Motor neuron (in vitro differentiated cells): ENCODE results near the gene NCS1. TPM values are rescaled to one million over a fixed set of nuclear protein-coding genes. Genes with fewer than 3 reads are reported as not detected.

Source experiments
- ATAC-seq, 8 experiments: fragments of 200-7000 bp; cut with Tn5 transposase; replicated peaks in 6 of 8; 2 replicates each; pipeline ENCODE4 v1.8.0; 2021; ENCODE audit warnings: mild to moderate bottlenecking in 8 of 8, moderate library complexity in 8 of 8
- H3K27ac ChIP-seq, 2 donors: fragments of 250-450 bp; sonication (Bioruptor Pico); 2 replicates each; pipeline ENCODE4 v1.9.0; 2021; ENCODE audit warnings: antibody characterized with exemption in 2 of 2, mild to moderate bottlenecking in 2 of 2, moderate library complexity in 1 of 2
- H3K4me1 ChIP-seq, 2 donors: fragments of 250-450 bp; sonication (Bioruptor Pico); replicated peaks in 1 of 2; 2 replicates each; pipeline ENCODE4 v1.6.1; 2021; ENCODE audit warnings: antibody characterized with exemption in 2 of 2, mild to moderate bottlenecking in 2 of 2, moderate library complexity in 1 of 2
- H3K4me3 ChIP-seq, 5 donors: fragments of 250-450 bp; sonication (Bioruptor Pico); 2 replicates each; pipeline ENCODE4 v1.9.0; 2021; ENCODE audit warnings: antibody characterized with exemption in 5 of 5, mild to moderate bottlenecking in 5 of 5, moderate library complexity in 4 of 5
- WGBS, 10 experiments: fragments of 450-650 bp; shearing (Covaris generic); methylation state at CpG; one replicate each; pipeline ENCODE4 v1.0.0; 2022; 5-methylcytosine and 5-hydroxymethylcytosine counted together
- in situ Hi-C, 9 experiments: fragments of 400-800 bp; cut with MboI; loops; one replicate each; pipeline ENCODE4 v1.15.0; 2021; ENCODE audit warnings: low sequenced_read_pairs in 9 of 9, low pct_unique_long_range_greater_than_20kb in 2 of 9; ENCODE audit not compliant: unreplicated experiment in 9 of 9
- total RNA-seq, 8 experiments: library from RNA; unstranded; fragments of 300-600 nt; gene quantifications; 2 replicates each; pipeline versions ENCODE4 v1.2.3 to v1.2.4, GENCODE V29; 2022

Gene NCS1
- total RNA-seq, 8 experiments from 2014 or later: 11.2 to 104 (median 34.7) TPM

- 80 to 100% (median 100%) methylated on average over 1 to 4 of the region's 17 CpGs; no CpG with 5 or more reads in 4 of the 10 experiments for WGBS, 10 experiments
- ATAC-seq: no peak
- Histone ChIP-seq H3K4me3 (no peak overlapping the region), H3K27ac (no peak overlapping the region), H3K4me1 (peaks cover 31 to 38% of the 10 kb centered on the region in 2 donors)
- in situ Hi-C loops: no loop called here
These were observed 10.2 kb downstream of the NCS1 start for GRCh38 chr9:130182381-130182909.

GRCh38 chr9:130183133-130183762 is 11.0 kb downstream of the NCS1 start:
- peak in 6 of 8 experiments; percentile 1 to 47 (median 17) for ATAC-seq
- 0 to 42% (median 13%) methylated on average over 1 of the region's 7 CpGs; no CpG with 5 or more reads in 1 of the 10 experiments for WGBS, 10 experiments
- Histone ChIP-seq H3K27ac (peak overlapping the region; percentile 39 to 63), H3K4me3 (no peak overlapping the region), H3K4me1 (peaks cover 38 to 42% of the 10 kb centered on the region in 2 donors)
- in situ Hi-C loops: no loop called here

GRCh38 chr9:130185017-130185416 is 12.8 kb downstream of the NCS1 start:
- Histone ChIP-seq H3K27ac (peak overlapping the region; percentile 72 to 87), H3K4me1 (peaks cover 38 to 42% of the 10 kb centered on the region in 2 donors), H3K4me3 (peak overlapping the region in 1 of 5 donors; percentile 14)
- peak in 5 of 8 experiments; percentile 23 to 70 (median 48) for ATAC-seq
- in situ Hi-C loops: no loop called here
- 14 to 100% (median 80%) methylated on average over 1 to 8 of the region's 15 CpGs; no CpG with 5 or more reads in 3 of the 10 experiments for WGBS, 10 experiments

GRCh38 chr9:130185490-130186031 is 13.4 kb downstream of the NCS1 start:
- peak overlapping the region in 1 of 5 donors; percentile 14 for H3K4me3 ChIP-seq
- WGBS, 10 experiments: 24 to 80% (median 40%) methylated on average over 1 to 2 of the region's 17 CpGs; no CpG with 5 or more reads in 7 of the 10 experiments
- in situ Hi-C loops: no loop called here
- H3K4me1 ChIP-seq: peaks cover 38 to 42% of the 10 kb centered on the region in 2 donors
- peak in 5 of 8 experiments; percentile 2 to 46 (median 34) for ATAC-seq
- H3K27ac ChIP-seq: peak overlapping the region; percentile 72 to 87

GRCh38 chr9:130186051-130186450 is 13.8 kb downstream of the NCS1 start:
- no peak overlapping the region for H3K4me3 ChIP-seq
- whole genome bisulfite sequencing, 10 experiments: 54 to 60% (median 60%) methylated on average over 1 to 5 of the region's 6 CpGs; no CpG with 5 or more reads in 6 of the 10 experiments
- peak overlapping the region; percentile 72 to 87 for H3K27ac ChIP-seq
- in situ Hi-C loops: no loop called here
- H3K4me1 ChIP-seq: peaks cover 38 to 42% of the 10 kb centered on the region in 2 donors
- no peak for ATAC-seq

- Histone ChIP-seq H3K4me3 (peak overlapping the region in 1 of 5 donors; percentile 7), H3K27ac (peak overlapping the region; percentile 72 to 87), H3K4me1 (peaks cover 38 to 42% of the 10 kb centered on the region in 2 donors)
- ATAC-seq: peak; percentile 87 to 95 (median 90)
- WGBS, 10 experiments: 0 to 80% (median 40%) methylated on average over 1 to 9 of the region's 25 CpGs; no CpG with 5 or more reads in 4 of the 10 experiments
- in situ Hi-C loops: no loop called here
These were observed 14.8 kb downstream of the NCS1 start for GRCh38 chr9:130186839-130187522.

- peaks cover 42 to 46% of the 10 kb centered on the region in 2 donors for H3K4me1 ChIP-seq
- peak in 2 of 8 experiments; percentile 1 to 12 for ATAC-seq
- 0 to 90% methylated on average over 1 to 2 of the region's 9 CpGs; no CpG with 5 or more reads in 8 of the 10 experiments for WGBS, 10 experiments
- H3K4me3 ChIP-seq: no peak overlapping the region
- peak overlapping the region in 1 of 2 donors; percentile 87 for H3K27ac ChIP-seq
- in situ Hi-C loops: no loop called here
These were observed 15.3 kb downstream of the NCS1 start for GRCh38 chr9:130187523-130187846.

- Histone ChIP-seq H3K4me3 (no peak overlapping the region), H3K4me1 (peaks cover 50 to 52% of the 10 kb centered on the region in 2 donors), H3K27ac (no peak overlapping the region)
- in situ Hi-C loops: no loop called here
- ATAC-seq: peak in 2 of 8 experiments; percentile 15 to 46
- 88 to 100% (median 98%) methylated on average over 1 to 5 of the region's 7 CpGs; no CpG with 5 or more reads in 2 of the 10 experiments for WGBS, 10 experiments
These were observed 16.8 kb downstream of the NCS1 start for GRCh38 chr9:130188860-130189481.

GRCh38 chr9:130189840-130190239 is 17.6 kb downstream of the NCS1 start:
- Histone ChIP-seq H3K4me1 (peaks cover 58 to 59% of the 10 kb centered on the region in 2 donors), H3K27ac (no peak overlapping the region), H3K4me3 (no peak overlapping the region)
- in situ Hi-C loops: no loop called here
- WGBS, 10 experiments: 83% methylated on average over 1 of the region's 1 CpG; no CpG with 5 or more reads in 9 of the 10 experiments
- no peak for ATAC-seq

GRCh38 chr9:130191068-130191748 is 19.0 kb downstream of the NCS1 start:
- peaks cover 48 to 50% of the 10 kb centered on the region in 2 donors for H3K4me1 ChIP-seq
- no peak for ATAC-seq
- H3K4me3 ChIP-seq: no peak overlapping the region
- in situ Hi-C loops: no loop called here
- 87 to 100% methylated on average over 3 of the region's 26 CpGs; no CpG with 5 or more reads in 8 of the 10 experiments for WGBS, 10 experiments
- H3K27ac ChIP-seq: no peak overlapping the region

GRCh38 chr9:130191749-130192120 is 19.5 kb downstream of the NCS1 start:
- in situ Hi-C loops: no loop called here
- Histone ChIP-seq H3K27ac (no peak overlapping the region), H3K4me1 (peaks cover 49 to 50% of the 10 kb centered on the region in 2 donors), H3K4me3 (no peak overlapping the region)
- no peak for ATAC-seq
- whole genome bisulfite sequencing, 10 experiments: 87% methylated on average over 6 of the region's 14 CpGs; no CpG with 5 or more reads in 9 of the 10 experiments

- no peak overlapping the region for H3K4me3 ChIP-seq
- peak overlapping the region; percentile 78 to 85 for H3K27ac ChIP-seq
- no peak for ATAC-seq
- 73 to 100% (median 83%) methylated on average over 1 to 6 of the region's 16 CpGs; no CpG with 5 or more reads in 5 of the 10 experiments for WGBS, 10 experiments
- in situ Hi-C loops: no loop called here
- H3K4me1 ChIP-seq: peaks cover 46% of the 10 kb centered on the region in 2 donors
These were observed 20.3 kb downstream of the NCS1 start for GRCh38 chr9:130192382-130192999.
